Esophagus (tissue), 2 donors: ENCODE results near the gene TMEM86B. TPM values are rescaled to one million over a fixed set of nuclear protein-coding genes. Genes with fewer than 3 reads are reported as not detected.

Source experiments
- H3K27ac ChIP-seq, 2 donors: one replicate each; pipeline ENCODE4 v1.5.1; 2013; ENCODE audit warnings: low read depth in 2 of 2, mild to moderate bottlenecking in 2 of 2, inconsistent platforms in 1 of 2, low read length in 1 of 2, moderate library complexity in 1 of 2
- H3K27me3 ChIP-seq, 2 donors: one replicate each; pipeline ENCODE4 v1.6.1; 2013; ENCODE audit warnings: low read length in 2 of 2, control low read depth in 1 of 2, mild to moderate bottlenecking in 1 of 2; ENCODE audit not compliant: insufficient read depth in 2 of 2, control insufficient read depth in 1 of 2
- H3K36me3 ChIP-seq, 2 donors: one replicate each; pipeline ENCODE4 v1.6.1; 2013; ENCODE audit warnings: low read length in 1 of 2; ENCODE audit not compliant: control insufficient read depth in 2 of 2, insufficient read depth in 2 of 2
- H3K4me1 ChIP-seq, 2 donors: one replicate each; pipeline ENCODE4 v1.6.1; 2013; ENCODE audit warnings: low read length in 1 of 2; ENCODE audit not compliant: control insufficient read depth in 2 of 2, insufficient read depth in 2 of 2
- H3K4me3 ChIP-seq, 2 donors: one replicate each; pipeline ENCODE4 v1.5.1; 2013; ENCODE audit warnings: low read length in 2 of 2, mild to moderate bottlenecking in 2 of 2, low read depth in 1 of 2, moderate library complexity in 1 of 2
- H3K9me3 ChIP-seq, 2 donors: one replicate each; pipeline ENCODE4 v1.6.1; 2013; ENCODE audit warnings: mild to moderate bottlenecking in 2 of 2, low read depth in 1 of 2, low read length in 1 of 2, moderate library complexity in 1 of 2; ENCODE audit not compliant: control insufficient read depth in 2 of 2, insufficient read depth in 1 of 2
- WGBS, 2 donors: extraction: QIAGEN DNeasy Blood & Tissue Kit; methylation state at CpG; one replicate each; pipeline ENCODE4 v1.1.7; 2013; 5-methylcytosine and 5-hydroxymethylcytosine counted together
- polyA plus RNA-seq, 2 donors: library from polyadenylated mRNA; stranded (reverse); fragments of 200-250 nt; gene quantifications; one replicate each; pipeline ENCODE4 v1.2.3, GENCODE V29; 2013
- donor health status: healthy with polysubstance abuse.
- donor health status: Bipolar disorder and iron deficiency.

TMEM86B gene
- polyA plus RNA-seq, 2 donors: 2.3 to 6.0 TPM

GRCh38 chr19:55266840-55267239 is 38.3 kb upstream of the TMEM86B start:
- Histone ChIP-seq H3K4me3 (no peak overlapping the region), H3K4me1 (no peaks in the 10 kb centered on the region), H3K9me3 (no peaks in the 10 kb centered on the region), H3K27me3 (no peaks in the 10 kb centered on the region), H3K36me3 (peaks cover 0 to 23% of the 10 kb centered on the region in 2 donors), H3K27ac (no peak overlapping the region)
- 97 to 98% methylated on average over 4 of the region's 4 CpGs for WGBS, 2 donors

DNA sequence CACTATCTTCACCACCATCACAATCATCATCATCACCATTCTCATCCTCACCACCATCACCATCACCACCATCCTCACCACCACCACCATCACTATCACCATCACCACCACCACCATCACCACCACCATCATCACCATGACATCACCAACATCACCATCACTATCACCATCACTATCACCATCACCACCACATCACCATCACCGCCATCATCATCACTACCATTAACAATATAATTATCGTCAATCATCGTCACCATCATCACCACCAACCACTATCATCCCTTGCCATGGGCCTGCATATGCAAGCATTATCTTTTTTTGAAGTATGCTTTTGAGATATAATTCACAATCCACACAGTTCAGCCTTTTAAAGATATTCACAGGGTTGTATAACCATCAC is 37.8 kb upstream of the TMEM86B start:
- 98 to 99% methylated on average over 3 of the region's 3 CpGs for WGBS, 2 donors
- H3K36me3 ChIP-seq: peaks cover 0 to 23% of the 10 kb centered on the region in 2 donors
- H3K9me3 ChIP-seq: no peaks in the 10 kb centered on the region
- no peaks in the 10 kb centered on the region for H3K4me1 ChIP-seq
- H3K27me3 ChIP-seq: no peaks in the 10 kb centered on the region
- H3K4me3 ChIP-seq: no peak overlapping the region
- H3K27ac ChIP-seq: no peak overlapping the region

- Histone ChIP-seq H3K4me1 (no peaks in the 10 kb centered on the region), H3K27me3 (no peaks in the 10 kb centered on the region), H3K27ac (no peak overlapping the region), H3K9me3 (no peaks in the 10 kb centered on the region), H3K36me3 (peaks cover 0 to 23% of the 10 kb centered on the region in 2 donors), H3K4me3 (no peak overlapping the region)
- WGBS, 2 donors: 95 to 96% methylated on average over 10 to 12 of the region's 12 CpGs
Measured at GRCh38 chr19:55265723-55266386, 37.3 kb upstream of the TMEM86B start.

DNA sequence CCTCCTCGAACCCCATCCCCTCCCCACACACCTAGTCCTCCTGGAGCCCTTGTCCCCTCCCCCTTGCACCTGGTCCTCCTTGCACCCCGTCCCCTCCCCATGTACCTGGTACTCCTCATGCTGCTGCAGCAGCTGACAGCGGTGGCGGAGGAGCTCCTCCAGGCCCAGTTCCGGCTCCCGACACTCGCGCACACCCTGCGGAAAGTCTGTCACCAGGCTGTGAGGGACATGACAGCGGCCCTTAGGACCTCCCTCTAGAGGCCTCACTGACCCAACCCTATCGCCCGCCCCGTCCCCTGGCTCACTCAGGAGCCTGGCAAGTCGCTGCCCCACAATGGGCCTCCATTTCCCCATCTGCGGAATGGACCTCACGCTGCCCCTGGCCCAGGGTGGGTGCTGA is 36.6 kb upstream of the TMEM86B start:
- Histone ChIP-seq H3K4me1 (no peaks in the 10 kb centered on the region), H3K27me3 (no peaks in the 10 kb centered on the region), H3K36me3 (peaks cover 0 to 19% of the 10 kb centered on the region in 2 donors), H3K27ac (no peak overlapping the region), H3K4me3 (no peak overlapping the region), H3K9me3 (no peaks in the 10 kb centered on the region)
- 89 to 96% methylated on average over 16 of the region's 16 CpGs for WGBS, 2 donors

DNA sequence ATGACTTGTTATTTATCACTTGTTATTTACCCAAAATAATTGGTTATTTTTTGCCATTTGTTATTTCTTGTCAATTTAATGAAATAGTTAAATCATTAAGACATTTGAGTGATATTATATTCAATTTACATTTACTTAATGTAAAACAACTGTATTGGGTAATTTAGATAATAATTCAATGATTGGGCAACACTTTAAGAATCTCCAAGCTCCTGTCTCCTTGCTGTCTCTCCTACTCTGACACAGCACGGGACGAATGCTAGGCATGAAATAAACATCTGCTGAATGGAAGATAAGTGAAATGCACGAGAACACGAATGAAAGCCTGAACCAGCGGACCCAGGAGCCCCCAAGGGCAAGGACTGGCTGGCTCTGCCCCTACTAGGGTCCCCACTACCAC is 36.0 kb upstream of the TMEM86B start:
- H3K27ac ChIP-seq: no peak overlapping the region
- H3K27me3 ChIP-seq: no peaks in the 10 kb centered on the region

DNA sequence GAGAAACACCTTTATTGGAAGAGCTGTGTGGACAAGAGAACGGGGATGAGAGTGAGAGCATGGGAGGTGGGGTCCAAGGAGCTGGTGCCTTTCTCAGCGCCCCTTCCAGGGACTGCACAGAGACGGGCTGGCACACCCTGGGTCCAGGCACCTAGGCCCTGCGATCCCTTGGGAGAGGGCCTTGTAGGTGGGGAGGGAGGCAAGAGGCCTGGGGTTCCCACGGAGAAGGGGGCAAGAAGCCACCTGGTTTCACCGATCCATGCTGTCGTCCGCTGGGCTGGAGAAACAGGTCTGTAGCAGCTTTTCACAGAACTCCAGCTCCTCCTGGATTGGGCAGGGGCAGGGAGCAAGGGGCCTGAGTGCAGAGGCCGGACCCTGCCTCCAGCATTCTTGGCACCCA is 33.8 kb upstream of the TMEM86B start:
- Histone ChIP-seq H3K36me3 (peaks cover 0 to 10% of the 10 kb centered on the region in 2 donors), H3K27ac (no peak overlapping the region), H3K9me3 (no peaks in the 10 kb centered on the region), H3K4me1 (no peaks in the 10 kb centered on the region), H3K27me3 (no peaks in the 10 kb centered on the region), H3K4me3 (no peak overlapping the region)
- 95 to 96% methylated on average over 8 to 9 of the region's 9 CpGs for WGBS, 2 donors

More for the DNA sequence above, 36.0 kb upstream of the TMEM86B start:
- Histone ChIP-seq H3K4me3 (no peak overlapping the region), H3K36me3 (peaks cover 0 to 13% of the 10 kb centered on the region in 2 donors), H3K9me3 (no peaks in the 10 kb centered on the region), H3K4me1 (no peaks in the 10 kb centered on the region)
- 86 to 90% methylated on average over 5 of the region's 5 CpGs for WGBS, 2 donors

DNA sequence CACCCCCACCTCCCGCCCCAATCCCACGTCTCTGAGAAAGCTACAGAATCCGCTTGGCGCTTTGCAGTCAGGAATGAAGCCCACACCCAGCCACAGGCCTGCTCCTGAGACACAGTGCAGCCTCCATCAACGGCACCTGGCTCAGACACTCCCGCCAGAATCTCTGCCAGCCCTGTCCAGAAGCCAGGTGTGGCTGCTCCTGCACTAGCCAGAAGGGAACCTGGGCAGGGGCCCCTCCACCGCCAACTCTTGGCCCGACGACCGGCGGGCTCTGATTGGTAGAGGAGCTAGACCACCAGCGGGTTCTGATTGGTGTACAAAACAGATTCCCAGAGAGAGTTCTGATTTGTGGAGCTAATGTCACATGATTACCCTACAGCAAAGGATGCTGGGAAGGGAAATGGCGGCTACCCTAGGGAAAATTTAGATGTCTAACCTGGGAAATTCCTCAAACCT is 33.1 kb upstream of the TMEM86B start:
- Histone ChIP-seq H3K27me3 (no peaks in the 10 kb centered on the region), H3K36me3 (peaks cover 0 to 10% of the 10 kb centered on the region in 2 donors), H3K4me3 (no peak overlapping the region), H3K9me3 (no peaks in the 10 kb centered on the region), H3K4me1 (peaks cover 3 to 4% of the 10 kb centered on the region in 2 donors), H3K27ac (no peak overlapping the region)
- WGBS, 2 donors: 87 to 88% methylated on average over 13 of the region's 13 CpGs

DNA sequence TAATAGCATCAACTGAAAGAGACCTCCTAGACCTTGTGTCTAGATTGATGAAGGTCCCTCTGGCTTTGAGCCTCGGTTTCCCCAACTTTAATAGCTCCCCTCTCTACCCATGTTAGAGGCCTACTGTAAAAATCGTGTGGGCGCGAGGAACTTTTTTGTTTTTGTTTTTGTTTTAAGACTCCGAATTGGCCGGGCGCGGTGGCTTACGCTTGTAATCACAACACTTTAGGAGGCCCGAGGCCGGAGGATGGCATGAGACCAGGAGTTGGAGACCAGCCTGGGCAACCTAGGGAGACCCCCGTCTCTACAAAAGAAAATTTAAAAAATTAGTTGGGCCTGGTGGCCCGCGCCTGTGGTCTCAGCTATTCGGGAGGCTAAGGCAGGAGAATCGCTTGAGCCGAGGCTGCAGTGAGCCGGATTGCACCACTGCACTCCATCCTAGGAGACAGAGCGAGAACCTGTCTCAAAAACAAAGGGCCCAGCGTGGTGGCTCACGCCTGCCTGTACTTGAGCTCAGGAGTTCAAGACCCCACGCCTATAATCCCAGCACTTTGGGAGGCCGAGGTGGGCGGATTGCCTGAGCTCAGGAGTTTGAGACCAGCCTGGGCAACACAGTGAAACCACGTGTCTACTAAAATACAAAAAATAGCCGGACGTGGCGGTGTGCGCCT is 31.1 kb upstream of the TMEM86B start:
- H3K4me3 ChIP-seq: peak overlapping the region; percentile 90 to 97
- 34 to 39% methylated on average over 29 of the region's 29 CpGs for WGBS, 2 donors

GRCh38 chr19:55258828-55259539 is 30.4 kb upstream of the TMEM86B start, which contains the start of gene PPP6R1:
PPP6R1 (minus strand) TSS chr19:55259017; CDS start chr19:55247103, 11,914 bp downstream.
- 0% methylated on average over 57 to 76 of the region's 76 CpGs for WGBS, 2 donors
- Histone ChIP-seq H3K4me3 (peak within 1 kb of the TSS; percentile 90 to 97), H3K4me1 (peaks cover 19 to 21% of the 10 kb centered on the region in 2 donors)

More for the DNA sequence above, 31.1 kb upstream of the TMEM86B start:
- H3K9me3 ChIP-seq: no peaks in the 10 kb centered on the region
- peaks cover 17 to 19% of the 10 kb centered on the region in 2 donors for H3K4me1 ChIP-seq
- peak overlapping the region; percentile 95 to 97 for H3K27ac ChIP-seq
- H3K36me3 ChIP-seq: peaks cover 0 to 10% of the 10 kb centered on the region in 2 donors
- H3K27me3 ChIP-seq: no peaks in the 10 kb centered on the region

More at GRCh38 chr19:55258828-55259539, 30.4 kb upstream of the TMEM86B start, which contains the start of gene PPP6R1:
- Histone ChIP-seq H3K27me3 (no peaks in the 10 kb centered on the region), H3K36me3 (peaks cover 0 to 11% of the 10 kb centered on the region in 2 donors), H3K9me3 (no peaks in the 10 kb centered on the region), H3K27ac (peak within 1 kb of the TSS; percentile 95 to 97)
